K562 (cell line): ENCODE data around the gene TMEM154. TPM values are rescaled to one million over a fixed set of nuclear protein-coding genes. Genes with fewer than 3 reads are reported as not detected.

Experiments used
- ATAC-seq: fragments of 200-7000 bp; cut with Tn5 transposase; 3 replicates; pipeline ENCODE4 v1.9.1; 2020; ENCODE audit warnings: moderate library complexity
- BruUV-seq: library from RNA; stranded (reverse); fragments of 400-500 nt; replicated peaks from 2 replicates; lab custom pipeline; 2021; lab: Mats Ljungman, UMichigan
- CTCF ChIA-PET: fragments of 300-600 bp; formaldehyde crosslinking; extraction: SDS; loops from one replicate; lab custom pipeline; 2021; ENCODE audit warnings: low intra/inter-chr PET ratio; lab: Yijun Ruan, JAX
- POLR2A ChIA-PET: fragments of 300-600, 350-650 bp; sonication (Branson Sonifier 250); formaldehyde crosslinking; extraction: SDS; loops from one replicate; lab custom pipeline; 2021; ENCODE audit warnings: antibody characterized with exemption, inconsistent platforms; lab: Yijun Ruan, JAX
- DNase-seq, 4 experiments: peaks; one replicate each; pipeline versions ENCODE4 v3.0.0 to v3.0.0-alpha.2; 2011 to 2018; ENCODE audit warnings: low spot score in 3 of 4, mixed read lengths in 3 of 4; ENCODE audit errors: extremely low read depth in 1 of 4
- FAIRE-seq: peaks from 2 replicates; lab custom pipeline; 2011; peaks lifted over from hg19 to GRCh38; lab: Jason Lieb, UNC
- H2AFZ ChIP-seq: 2 replicates; pipeline ENCODE4 v1.6.0; 2011; ENCODE audit warnings: low read depth, low read length, control low read depth, inconsistent platforms
- H3K27ac ChIP-seq: fragments of 200-600 bp; 3 replicates; pipeline ENCODE4 v1.8.0; 2011; ENCODE audit warnings: low read depth, mild to moderate bottlenecking, control low read depth, inconsistent platforms, low read length, moderate library complexity, mixed read lengths; ENCODE audit errors: extremely low read depth
- H3K27me3 ChIP-seq, 2 experiments: fragments of 300-600 bp in 1 of 2; 2 replicates in 1 of 2; 3 replicates in 1 of 2; pipeline versions ENCODE4 v1.6.0 to v1.8.0; 2011; ENCODE audit warnings: inconsistent platforms in 2 of 2, low read length in 2 of 2, mild to moderate bottlenecking in 1 of 2, mixed read lengths in 1 of 2, moderate library complexity in 1 of 2; ENCODE audit not compliant: control insufficient read depth in 2 of 2, insufficient read depth in 2 of 2
- H3K36me3 ChIP-seq: fragments of 300-600 bp; 3 replicates; pipeline ENCODE4 v1.8.0; 2011; ENCODE audit warnings: mild to moderate bottlenecking, low read length, inconsistent platforms; ENCODE audit not compliant: control insufficient read depth, insufficient read depth
- H3K4me1 ChIP-seq, 2 experiments: fragments of 200-600 bp in 1 of 2; replicated peaks in 1 of 2; 2 replicates in 1 of 2; 3 replicates in 1 of 2; pipeline versions ENCODE4 v1.5.1 to v1.8.0; 2011; ENCODE audit warnings: inconsistent platforms in 2 of 2, low read length in 2 of 2, mild to moderate bottlenecking in 1 of 2, mixed read lengths in 1 of 2, moderate library complexity in 1 of 2; ENCODE audit not compliant: control insufficient read depth in 2 of 2, insufficient read depth in 2 of 2
- H3K4me2 ChIP-seq: 2 replicates; pipeline ENCODE4 v1.6.1; 2011; ENCODE audit warnings: low read length, control low read depth, inconsistent platforms, mixed read lengths; ENCODE audit not compliant: insufficient read depth
- H3K4me3 ChIP-seq: fragments of 200-600 bp; sonication (generic), shearing (Covaris generic); 2 replicates; pipeline ENCODE4 v1.5.1; 2016; ENCODE audit warnings: control low read depth, inconsistent platforms
- H3K79me2 ChIP-seq: fragments of 200-600 bp; 3 replicates; pipeline ENCODE4 v1.8.0; 2011; ENCODE audit warnings: low read length, inconsistent platforms; ENCODE audit not compliant: control insufficient read depth, insufficient read depth
- H3K9ac ChIP-seq, 2 experiments: 2 replicates each; pipeline versions ENCODE4 v1.6.0 to v1.6.1; 2011; ENCODE audit warnings: low read depth in 2 of 2, low read length in 2 of 2, control low read depth in 1 of 2, inconsistent platforms in 1 of 2, mild to moderate bottlenecking in 1 of 2, mixed read lengths in 1 of 2; ENCODE audit not compliant: insufficient read depth in 1 of 2
- H3K9me1 ChIP-seq: one replicate; pipeline ENCODE4 v1.6.0; 2011; ENCODE audit warnings: inconsistent platforms, mild to moderate bottlenecking, low read length, moderate library complexity; ENCODE audit not compliant: control insufficient read depth, insufficient read depth
- H3K9me3 ChIP-seq: replicated peaks from 2 replicates; pipeline ENCODE4 v1.5.1; 2011; ENCODE audit warnings: low read depth, low read length, inconsistent platforms; ENCODE audit not compliant: control insufficient read depth, insufficient read depth
- H4K20me1 ChIP-seq: replicated peaks from 2 replicates; pipeline ENCODE4 v1.6.1; 2011; ENCODE audit warnings: low read length, inconsistent platforms, mixed read lengths; ENCODE audit not compliant: control insufficient read depth, insufficient read depth
- KDM5B ChIP-seq: fragments of 200-600 bp; sonication (generic); IDR thresholded peaks from 2 replicates; pipeline ENCODE4 v1.6.1; 2012; ENCODE audit warnings: low read depth, mild to moderate bottlenecking, moderate library complexity, low read length, control low read depth, inconsistent platforms; ENCODE audit not compliant: insufficient replicate concordance
- KHSRP ChIP-seq: fragments of 450-650 bp; IDR thresholded peaks from 2 replicates; pipeline ENCODE4 v1.6.1; 2017
- NRF1 ChIP-seq, 2 experiments: fragments of 450-650 bp; IDR thresholded peaks in 1 of 2; conservative IDR thresholded peaks in 1 of 2; 2 replicates each; pipeline ENCODE4 v1.6.1; 2014; ENCODE audit warnings: mild to moderate bottlenecking in 2 of 2
- PTBP1 ChIP-seq: fragments of 200-400 bp; formaldehyde crosslinking; IDR thresholded peaks from 2 replicates; pipeline ENCODE4 v1.6.1; 2017; ENCODE audit warnings: low read depth, low read length
- PURB ChIP-seq: sonication (generic); formaldehyde crosslinking; IDR thresholded peaks from 2 replicates; pipeline ENCODE4 v1.9.0; 2021; ENCODE audit warnings: low read depth, mild to moderate bottlenecking, missing genetic modification reagents
- TAL1 ChIP-seq: fragments of 450-650 bp; IDR thresholded peaks from 2 replicates; pipeline ENCODE4 v1.6.1; 2016; ENCODE audit warnings: mild to moderate bottlenecking
- TRIM28 ChIP-seq: fragments of 450-650 bp; IDR thresholded peaks from 2 replicates; pipeline ENCODE4 v1.6.1; 2017
- YY1 ChIP-seq, 3 experiments: IDR thresholded peaks; 2 replicates each; pipeline ENCODE4 v1.6.1; 2011; ENCODE audit warnings: low read length in 2 of 3, mild to moderate bottlenecking in 2 of 3, moderate library complexity in 2 of 3, borderline replicate concordance in 1 of 3, control low read depth in 1 of 3, low read depth in 1 of 3; ENCODE audit not compliant: insufficient read depth in 3 of 3, insufficient replicate concordance in 2 of 3, control insufficient read depth in 1 of 3, insufficient read length in 1 of 3; ENCODE audit errors: extremely low read depth in 1 of 3
- ZNF444 ChIP-seq: fragments of 250-450 bp; sonication (Bioruptor Pico); IDR thresholded peaks from 2 replicates; pipeline ENCODE4 v1.4.0; 2020; ENCODE audit warnings: mild to moderate bottlenecking, moderate library complexity
- ZNF561 ChIP-seq: fragments of 450-650 bp; formaldehyde crosslinking; conservative IDR thresholded peaks from 2 replicates; pipeline ENCODE4 v1.4.0; 2020; ENCODE audit warnings: mild to moderate bottlenecking, moderate library complexity
- WGBS: fragments of 100-300 bp; shearing (Covaris generic); methylation state at CpG from one replicate; pipeline ENCODE4 v1.1.6; 2016; ENCODE audit warnings: low coverage, mixed read lengths; ENCODE audit not compliant: insufficient coverage; ENCODE audit errors: missing lambda C conversion rate; 5-methylcytosine and 5-hydroxymethylcytosine counted together
- in situ Hi-C: fragments of 300-500 bp; cut with MboI; formaldehyde crosslinking; loops from 4 replicates; pipeline ENCODE4 v1.15.0; 2018; ENCODE audit warnings: inconsistent platforms, mixed read lengths
- intact Hi-C: fragments of 100-400 bp; cut with micrococcal nuclease; formaldehyde crosslinking; loops from 2 replicates; pipeline ENCODE4 v1.14.2; 2022
- polyA plus RNA-seq, 8 experiments: library from polyadenylated mRNA; depleted of rRNA in 4 of 8; stranded (reverse) in 5 of 8; unstranded in 3 of 8; fragments of >200 nt; fragmentation: Nextera tagmentation in 2 of 8; fragmentation: Illumina TruSeq in 1 of 8; extraction: Ambion mirVana in 2 of 8; extraction: Trizol in 1 of 8; gene quantifications; 2 replicates each; pipeline versions ENCODE4 v1.2.1 to v1.2.3, GENCODE V29; 2011 to 2014; ENCODE audit warnings: inconsistent platforms in 1 of 8, missing spikeins in 1 of 8
- total RNA-seq, 7 experiments: library from RNA; depleted of rRNA in 6 of 7; stranded (reverse); fragments of >200 nt in 6 of 7; fragmentation: Illumina TruSeq in 2 of 7; extraction: Trizol in 2 of 7; gene quantifications; 2 replicates each; pipeline versions ENCODE4 v1.2.1 to v1.2.3, GENCODE V29; 2011 to 2021; ENCODE audit warnings: low replicate concordance in 1 of 7

Gene TMEM154
- total and polyA plus RNA-seq, 9 of the 15 experiments (the other 6 are each of a cell fraction or from before 2014, with no cell fraction given) = 0.13 to 1.8 (median 0.58) TPM

DNA sequence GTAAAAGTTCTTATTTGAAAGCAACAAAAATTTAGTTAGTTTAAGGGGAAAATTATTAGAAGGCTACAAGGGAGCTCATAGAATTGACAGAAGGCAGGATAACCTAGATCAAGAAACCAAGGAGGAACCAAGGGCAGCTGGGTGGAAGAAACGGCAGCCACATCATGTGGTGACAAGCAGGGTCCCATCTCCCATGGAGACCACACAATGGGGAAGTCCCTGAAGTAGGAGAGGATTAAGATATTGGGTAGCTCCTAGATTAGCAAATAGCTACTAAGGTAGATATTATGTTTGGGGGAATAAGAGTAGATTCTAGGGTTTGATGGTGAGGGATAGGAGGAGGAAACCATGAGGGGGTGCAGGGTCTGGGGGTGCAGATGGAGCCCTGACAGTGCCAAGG lies 48.0 kb upstream of the TMEM154 start:
- H3K4me3 ChIP-seq = no peak overlapping the region
- intact Hi-C loops = no loop called here
- DNase-seq (no peak), FAIRE-seq (no peak), ATAC-seq (no peak)
- peaks cover 3 to 8% of the 10 kb centered on the region in 2 experiments; a peak in 4 of 5 replicates for H3K27me3 ChIP-seq
- H3K79me2 ChIP-seq = no peaks in the 10 kb centered on the region
- TF ChIP-seq YY1 (IDR thresholded peaks at IDR 0.05; ENCODE audit: borderline replicate concordance in 1 of 3, control insufficient read depth in 1 of 3, extremely low read depth in 1 of 3, insufficient read depth in 3 of 3, insufficient read length in 1 of 3, insufficient replicate concordance in 2 of 3, low read depth in 1 of 3, low read length in 2 of 3) (no peak), ZNF561 (CRISPR knock-in tag) (no peak), NRF1 (conservative IDR thresholded peaks at IDR 0.05 in 1 of 2, IDR thresholded peaks at IDR 0.05 in 1 of 2) (no peak), PTBP1 (no peak), PURB (CRISPR knock-in tag) (no peak), TAL1 (no peak), KDM5B (no peak), ZNF444 (CRISPR knock-in tag) (no peak), KHSRP (no peak), TRIM28 (no peak)
- no peaks in the 10 kb centered on the region for H3K36me3 ChIP-seq
- no peaks in the 10 kb centered on the region for H3K9me3 ChIP-seq
- no peak overlapping the region for H3K9ac ChIP-seq
- WGBS = 0% methylated on average over 1 of the region's 1 CpG
- H3K4me2 ChIP-seq = no peak overlapping the region
- BruUV-seq = no TSS peak
- H3K9me1 ChIP-seq = no peaks in the 10 kb centered on the region
- H3K27ac ChIP-seq = no peak overlapping the region
- H4K20me1 ChIP-seq = no peaks in the 10 kb centered on the region
- CTCF ChIA-PET = no interaction called here
- no peaks in the 10 kb centered on the region for H3K4me1 ChIP-seq
- POLR2A ChIA-PET = interaction anchor here (0.7 to 1.0 kb wide), 2 partner anchors 40 to 51 kb away, joined by 3 read pairs; no protein-coding TSS in a partner anchor
- H2AFZ ChIP-seq = no peak overlapping the region
- in situ Hi-C loops = no loop called here
